Gastroesophageal sphincter (tissue), 4 donors: Measurements from ENCODE around the gene ZDHHC11B. TPM values are rescaled to one million over a fixed set of nuclear protein-coding genes. Genes with fewer than 3 reads are reported as not detected.
A peak's percentile ranks its signal among the peaks of the same experiment; 100 is the strongest.
"Not testable (repeated sequence)": the region's sequence is repeated elsewhere in the genome, so short reads cannot be mapped to it uniquely, and the experiment has no call there.

Experiments used
- ATAC-seq: fragments of 150-250 bp; one replicate; pipeline ENCODE4 v1.9.1; 2016; ENCODE audit warnings: mild to moderate bottlenecking, moderate library complexity
- H3K27ac ChIP-seq, 4 donors: fragments of 200-600 bp; sonication (generic) in 3 of 4; 1 replicate in 3 of 4; 2 replicates in 1 of 4; pipeline ENCODE4 v1.5.1; 2016 to 2019
- H3K27me3 ChIP-seq: fragments of 200-600 bp; sonication (generic); one replicate; pipeline ENCODE4 v1.5.1; 2019
- H3K36me3 ChIP-seq, 2 donors: fragments of 200-600 bp; sonication (generic); one replicate each; pipeline ENCODE4 v1.5.1; 2019; ENCODE audit warnings: control low read depth in 1 of 2
- H3K4me1 ChIP-seq, 3 donors: fragments of 200-600 bp; sonication (generic); 1 replicate in 2 of 3; 2 replicates in 1 of 3; pipeline ENCODE4 v1.5.1; 2016 to 2019; ENCODE audit warnings: control low read depth in 2 of 3
- H3K4me3 ChIP-seq, 2 donors: fragments of 200-600 bp; sonication (generic); one replicate each; pipeline ENCODE4 v1.5.1; 2019; ENCODE audit warnings: mild to moderate bottlenecking in 1 of 2, moderate library complexity in 1 of 2
- H3K9me3 ChIP-seq, 3 donors: fragments of 200-600 bp; sonication (generic); one replicate each; pipeline ENCODE4 v1.5.1; 2017 to 2019; ENCODE audit warnings: control low read depth in 2 of 3
- CTCF ChIP-seq, 4 experiments: fragments of 200-600 bp in 2 of 4; fragments of 450-650 bp in 2 of 4; sonication (generic) in 1 of 4; IDR thresholded peaks; one replicate each; pipeline ENCODE4 v1.5.1; 2017 to 2019; ENCODE audit warnings: antibody characterized with exemption in 4 of 4, mild to moderate bottlenecking in 2 of 4, moderate library complexity in 2 of 4
- EP300 ChIP-seq: sonication (generic); formaldehyde crosslinking; IDR thresholded peaks from one replicate; pipeline ENCODE4 v1.6.1; 2017; ENCODE audit warnings: antibody characterized with exemption, mild to moderate bottlenecking
- POLR2A ChIP-seq, 2 donors: fragments of 450-650 bp; IDR thresholded peaks; one replicate each; pipeline ENCODE4 v1.6.1; 2017; ENCODE audit warnings: antibody characterized with exemption in 2 of 2, mild to moderate bottlenecking in 2 of 2, moderate library complexity in 1 of 2
- POLR2AphosphoS5 ChIP-seq: sonication (generic); formaldehyde crosslinking; IDR thresholded peaks from one replicate; pipeline ENCODE4 v1.6.1; 2017; ENCODE audit warnings: antibody characterized with exemption
- WGBS, 2 donors: methylation state at CpG; one replicate each; pipeline ENCODE4 v1.1.5; 2018; ENCODE audit warnings: low coverage in 1 of 2; 5-methylcytosine and 5-hydroxymethylcytosine counted together
- total RNA-seq, 4 donors: library from RNA; depleted of rRNA; stranded (reverse); fragments of >200 nt; gene quantifications; one replicate each; pipeline ENCODE4 v1.1.0, GENCODE V29; 2016

Gene ZDHHC11B
- total RNA-seq, 4 donors from 2014 or later = 3.1 to 14.3 (median 6.9) TPM

- WGBS, 2 donors = no CpG with 5 or more reads among the region's 32 CpGs
- not testable (repeated sequence) for ATAC-seq, H3K27me3 ChIP-seq, H3K36me3 ChIP-seq, H3K9me3 ChIP-seq, H3K4me3 ChIP-seq
- peak overlapping the region in 2 of 4 donors; percentile 72 to 82 for H3K27ac ChIP-seq
- peaks cover 0 to 85% (median 19%) of the 10 kb centered on the region in 3 donors for H3K4me1 ChIP-seq
These were observed 104.3 kb downstream of the ZDHHC11B start for GRCh38 chr5:680118-680795.

GRCh38 chr5:679166-679895 is 105.2 kb downstream of the ZDHHC11B start:
- not testable (repeated sequence) for H3K4me3 ChIP-seq, ATAC-seq, H3K36me3 ChIP-seq, H3K9me3 ChIP-seq, H3K27me3 ChIP-seq, H3K27ac ChIP-seq
- WGBS, 2 donors = no CpG with 5 or more reads among the region's 17 CpGs
- H3K4me1 ChIP-seq = peaks cover 4 to 85% (median 20%) of the 10 kb centered on the region in 3 donors

- H3K4me1 ChIP-seq = peaks cover 4 to 85% (median 20%) of the 10 kb centered on the region in 3 donors
- H3K9me3 ChIP-seq, H3K27ac ChIP-seq, H3K4me3 ChIP-seq, H3K27me3 ChIP-seq, ATAC-seq, H3K36me3 ChIP-seq: not testable (repeated sequence)
- no CpG with 5 or more reads among the region's 16 CpGs for WGBS, 2 donors
These were observed 106.0 kb downstream of the ZDHHC11B start for GRCh38 chr5:678521-678920.

- no peak overlapping the region for H3K27ac ChIP-seq
- 84 to 87% methylated on average over 4 to 25 of the region's 44 CpGs for WGBS, 2 donors
- peaks cover 0 to 5% of the 10 kb centered on the region in 2 donors for H3K36me3 ChIP-seq
- ATAC-seq = no peak
- no peaks in the 10 kb centered on the region for H3K27me3 ChIP-seq
- peaks cover 8 to 85% (median 26%) of the 10 kb centered on the region in 3 donors for H3K4me1 ChIP-seq
- H3K9me3 ChIP-seq = no peaks in the 10 kb centered on the region
- TF ChIP-seq CTCF (IDR thresholded peaks at IDR 0.05) (no peak), EP300 (no peak), POLR2A (IDR thresholded peaks at IDR 0.05) (no peak), POLR2AphosphoS5 (no peak)
- no peak overlapping the region for H3K4me3 ChIP-seq
These were observed 107.1 kb downstream of the ZDHHC11B start for GRCh38 chr5:677131-678101.

GRCh38 chr5:676699-677076 is 107.8 kb downstream of the ZDHHC11B start:
- peaks cover 0 to 5% of the 10 kb centered on the region in 2 donors for H3K36me3 ChIP-seq
- no peak overlapping the region for H3K4me3 ChIP-seq
- no peak overlapping the region for H3K27ac ChIP-seq
- H3K4me1 ChIP-seq = peaks cover 11 to 86% (median 33%) of the 10 kb centered on the region in 3 donors
- TF ChIP-seq CTCF (IDR thresholded peaks at IDR 0.05) = no peak
- TF ChIP-seq POLR2A (IDR thresholded peaks at IDR 0.05) = no peak
- TF ChIP-seq POLR2AphosphoS5 = no peak
- TF ChIP-seq EP300 = no peak
- no peaks in the 10 kb centered on the region for H3K9me3 ChIP-seq
- no peaks in the 10 kb centered on the region for H3K27me3 ChIP-seq
- WGBS, 2 donors = 91 to 94% methylated on average over 38 to 47 of the region's 48 CpGs
- ATAC-seq = no peak
